ENCODE data around the gene KIAA1755. TPM values are rescaled to one million over a fixed set of nuclear protein-coding genes. Genes with fewer than 3 reads are reported as not detected.

Gene KIAA1755
- total RNA-seq, 6 experiments from 2014 or later: 0.06 to 2.7 (median 1.5) TPM

DNA sequence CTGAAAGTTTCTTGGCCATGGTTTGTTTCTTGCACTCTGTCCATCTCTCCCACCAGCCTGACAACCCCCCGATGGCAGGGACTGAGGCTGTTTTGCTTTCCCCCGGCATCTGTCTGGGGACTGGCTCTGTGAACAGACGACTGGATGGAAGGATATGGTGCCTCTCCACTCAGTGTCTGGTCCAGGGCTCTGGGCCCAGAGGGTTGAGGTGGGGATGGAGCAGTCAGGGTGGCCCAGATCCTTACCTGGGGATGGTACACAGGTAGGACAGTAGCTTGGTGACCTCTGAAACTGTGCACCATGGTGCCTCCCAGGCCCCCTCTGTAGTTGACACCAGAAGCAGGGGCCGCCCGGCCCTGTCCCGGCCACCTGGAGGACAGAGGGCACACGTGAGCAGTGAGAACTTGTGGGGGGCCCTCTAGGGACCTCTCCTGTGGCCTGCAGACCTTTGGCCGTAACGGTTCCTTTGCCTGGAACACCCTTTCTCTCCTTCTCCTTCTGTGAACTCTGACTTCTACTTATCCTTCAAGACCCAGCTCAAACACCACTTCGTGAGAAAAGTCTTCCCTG, 29.5 kb downstream of the KIAA1755 start:
- no peak for ATAC-seq
- no peak for DNase-seq
- Histone ChIP-seq H3K36me3 (no peaks in the 10 kb centered on the region), H3K27ac (no peak overlapping the region), H3K4me1 (no peaks in the 10 kb centered on the region), H3K9me3 (no peaks in the 10 kb centered on the region), H3K27me3 (no peaks in the 10 kb centered on the region), H3K4me3 (no peak overlapping the region)
- WGBS (ENCODE audit: insufficient coverage, low coverage, low lambda C conversion rate, missing lambda C conversion rate): 81% methylated on average over 8 of the region's 10 CpGs
- TF ChIP-seq, protein P1, sequence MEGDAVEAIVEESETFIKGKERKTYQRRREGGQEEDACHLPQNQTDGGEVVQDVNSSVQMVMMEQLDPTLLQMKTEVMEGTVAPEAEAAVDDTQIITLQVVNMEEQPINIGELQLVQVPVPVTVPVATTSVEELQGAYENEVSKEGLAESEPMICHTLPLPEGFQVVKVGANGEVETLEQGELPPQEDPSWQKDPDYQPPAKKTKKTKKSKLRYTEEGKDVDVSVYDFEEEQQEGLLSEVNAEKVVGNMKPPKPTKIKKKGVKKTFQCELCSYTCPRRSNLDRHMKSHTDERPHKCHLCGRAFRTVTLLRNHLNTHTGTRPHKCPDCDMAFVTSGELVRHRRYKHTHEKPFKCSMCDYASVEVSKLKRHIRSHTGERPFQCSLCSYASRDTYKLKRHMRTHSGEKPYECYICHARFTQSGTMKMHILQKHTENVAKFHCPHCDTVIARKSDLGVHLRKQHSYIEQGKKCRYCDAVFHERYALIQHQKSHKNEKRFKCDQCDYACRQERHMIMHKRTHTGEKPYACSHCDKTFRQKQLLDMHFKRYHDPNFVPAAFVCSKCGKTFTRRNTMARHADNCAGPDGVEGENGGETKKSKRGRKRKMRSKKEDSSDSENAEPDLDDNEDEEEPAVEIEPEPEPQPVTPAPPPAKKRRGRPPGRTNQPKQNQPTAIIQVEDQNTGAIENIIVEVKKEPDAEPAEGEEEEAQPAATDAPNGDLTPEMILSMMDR (IDR thresholded peaks at IDR 0.05): no peak
- TF ChIP-seq POLR2A (IDR thresholded peaks at IDR 0.05): no peak
- intact Hi-C loops (cut with DNase I): loop anchor here (5.0 to 10.0 kb wide), 2 partner anchors 71 to 74 kb away; partner anchors contain the start of gene BPI (in 2 of the 2)

DNA sequence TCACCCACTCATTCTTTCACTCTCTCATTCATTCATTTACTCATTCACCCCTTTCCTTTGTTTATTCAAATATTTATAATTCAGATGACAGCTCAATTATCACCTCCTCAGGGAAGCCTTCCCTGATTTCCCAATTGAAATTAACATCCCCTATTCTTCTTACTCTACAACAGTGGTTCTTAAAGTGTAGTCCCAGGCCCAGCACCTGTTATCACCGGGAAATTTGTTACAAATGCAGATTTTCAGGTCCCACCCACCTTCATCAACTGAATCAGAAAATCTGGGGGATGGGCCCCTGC, 30.3 kb downstream of the KIAA1755 start:
- Histone ChIP-seq H3K4me3 (no peak overlapping the region), H3K27ac (no peak overlapping the region), H3K27me3 (no peaks in the 10 kb centered on the region), H3K9me3 (no peaks in the 10 kb centered on the region), H3K36me3 (no peaks in the 10 kb centered on the region), H3K4me1 (no peaks in the 10 kb centered on the region)
- intact Hi-C loops (cut with DNase I): loop anchor here (5.0 to 10.0 kb wide), 2 partner anchors 72 to 75 kb away; partner anchors contain the start of gene BPI (in 2 of the 2)
- DNase-seq: no peak
- no peak for ATAC-seq
- WGBS (ENCODE audit: insufficient coverage, low coverage, low lambda C conversion rate, missing lambda C conversion rate): 60% methylated on average over 1 of the region's 1 CpG
- TF ChIP-seq, protein P1 (IDR thresholded peaks at IDR 0.05): no peak
- TF ChIP-seq POLR2A (IDR thresholded peaks at IDR 0.05): no peak

GRCh38 chr20:38229376-38230252, 30.9 kb downstream of the KIAA1755 start:
- DNase-seq: no peak
- no peaks in the 10 kb centered on the region for H3K9me3 ChIP-seq
- TF ChIP-seq POLR2A (IDR thresholded peaks at IDR 0.05): no peak
- TF ChIP-seq, protein P1 (IDR thresholded peaks at IDR 0.05): peak; percentile 54 to 63 (median 59)
- H3K4me1 ChIP-seq: no peaks in the 10 kb centered on the region
- no peak overlapping the region for H3K4me3 ChIP-seq
- H3K27me3 ChIP-seq: no peaks in the 10 kb centered on the region
- peak; percentile 40 to 63 (median 61) for ATAC-seq
- WGBS (ENCODE audit: insufficient coverage, low coverage, low lambda C conversion rate, missing lambda C conversion rate): 44% methylated on average over 3 of the region's 6 CpGs
- H3K36me3 ChIP-seq: no peaks in the 10 kb centered on the region
- no peak overlapping the region for H3K27ac ChIP-seq
- intact Hi-C loops (cut with DNase I): loop anchor here (5.0 to 10.0 kb wide), 2 partner anchors 73 to 75 kb away; partner anchors contain the start of gene BPI (in 2 of the 2)

- Histone ChIP-seq H3K4me1 (no peaks in the 10 kb centered on the region), H3K27me3 (no peaks in the 10 kb centered on the region), H3K4me3 (no peak overlapping the region), H3K9me3 (no peaks in the 10 kb centered on the region), H3K36me3 (no peaks in the 10 kb centered on the region), H3K27ac (no peak overlapping the region)
- intact Hi-C loops (cut with DNase I): no loop called here
- no peak for DNase-seq
- TF ChIP-seq POLR2A (IDR thresholded peaks at IDR 0.05): no peak
- TF ChIP-seq, protein P1 (IDR thresholded peaks at IDR 0.05): no peak
- ATAC-seq: no peak
- WGBS (ENCODE audit: insufficient coverage, low coverage, low lambda C conversion rate, missing lambda C conversion rate): 28% methylated on average over 2 of the region's 2 CpGs
These were observed 32.1 kb downstream of the KIAA1755 start for GRCh38 chr20:38228436-38228835.
